Measurements from ENCODE around the gene UNC45A.
"Not testable (repeated sequence)": the region's sequence is repeated elsewhere in the genome, so short reads cannot be mapped to it uniquely, and the experiment has no call there.

UNC45A gene, protein sequence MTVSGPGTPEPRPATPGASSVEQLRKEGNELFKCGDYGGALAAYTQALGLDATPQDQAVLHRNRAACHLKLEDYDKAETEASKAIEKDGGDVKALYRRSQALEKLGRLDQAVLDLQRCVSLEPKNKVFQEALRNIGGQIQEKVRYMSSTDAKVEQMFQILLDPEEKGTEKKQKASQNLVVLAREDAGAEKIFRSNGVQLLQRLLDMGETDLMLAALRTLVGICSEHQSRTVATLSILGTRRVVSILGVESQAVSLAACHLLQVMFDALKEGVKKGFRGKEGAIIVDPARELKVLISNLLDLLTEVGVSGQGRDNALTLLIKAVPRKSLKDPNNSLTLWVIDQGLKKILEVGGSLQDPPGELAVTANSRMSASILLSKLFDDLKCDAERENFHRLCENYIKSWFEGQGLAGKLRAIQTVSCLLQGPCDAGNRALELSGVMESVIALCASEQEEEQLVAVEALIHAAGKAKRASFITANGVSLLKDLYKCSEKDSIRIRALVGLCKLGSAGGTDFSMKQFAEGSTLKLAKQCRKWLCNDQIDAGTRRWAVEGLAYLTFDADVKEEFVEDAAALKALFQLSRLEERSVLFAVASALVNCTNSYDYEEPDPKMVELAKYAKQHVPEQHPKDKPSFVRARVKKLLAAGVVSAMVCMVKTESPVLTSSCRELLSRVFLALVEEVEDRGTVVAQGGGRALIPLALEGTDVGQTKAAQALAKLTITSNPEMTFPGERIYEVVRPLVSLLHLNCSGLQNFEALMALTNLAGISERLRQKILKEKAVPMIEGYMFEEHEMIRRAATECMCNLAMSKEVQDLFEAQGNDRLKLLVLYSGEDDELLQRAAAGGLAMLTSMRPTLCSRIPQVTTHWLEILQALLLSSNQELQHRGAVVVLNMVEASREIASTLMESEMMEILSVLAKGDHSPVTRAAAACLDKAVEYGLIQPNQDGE

DNA sequence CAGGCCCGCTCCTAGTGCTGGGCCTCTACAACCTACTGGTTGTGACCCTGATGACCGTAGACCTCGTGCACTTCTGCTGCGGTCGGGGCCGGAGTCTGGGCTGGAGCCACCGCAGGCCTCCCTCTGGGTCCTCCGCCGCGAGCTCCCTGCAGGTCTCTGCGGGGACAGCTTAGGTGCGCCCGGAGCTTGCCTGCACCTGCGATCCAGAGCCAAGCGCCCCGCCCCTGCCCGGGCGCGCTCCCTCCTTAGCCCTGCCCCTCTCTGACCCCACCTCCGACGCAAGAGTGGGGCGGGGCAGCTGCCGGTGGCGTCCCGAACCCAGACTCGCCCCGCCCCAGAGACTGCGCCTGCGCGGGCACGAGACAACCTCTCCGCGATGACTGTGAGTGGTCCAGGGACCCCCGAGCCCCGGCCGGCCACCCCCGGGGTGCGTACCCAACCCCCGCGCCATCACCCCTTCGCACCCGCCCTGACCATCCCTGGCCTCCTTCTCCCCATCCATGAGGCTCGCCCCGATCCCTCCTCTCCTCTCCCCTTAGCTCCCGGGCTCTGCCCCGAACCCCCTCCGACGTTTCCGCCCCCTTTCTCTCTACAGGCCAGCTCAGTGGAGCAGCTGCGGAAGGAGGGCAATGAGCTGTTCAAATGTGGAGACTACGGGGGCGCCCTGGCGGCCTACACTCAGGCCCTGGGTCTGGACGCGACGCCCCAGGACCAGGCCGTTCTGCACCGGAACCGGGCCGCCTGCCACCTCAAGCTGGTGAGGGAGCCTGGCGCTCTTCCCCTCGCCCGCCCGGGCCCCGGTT lies at the start of gene UNC45A:
Gene UNC45A (plus strand): TSS at position 337 of the 803 bp plus-strand sequence. CDS start 40 bp downstream, at position 377.
- DNase-seq (ENCODE audit: low read depth in 2 of 2): peak; percentile 90

DNA sequence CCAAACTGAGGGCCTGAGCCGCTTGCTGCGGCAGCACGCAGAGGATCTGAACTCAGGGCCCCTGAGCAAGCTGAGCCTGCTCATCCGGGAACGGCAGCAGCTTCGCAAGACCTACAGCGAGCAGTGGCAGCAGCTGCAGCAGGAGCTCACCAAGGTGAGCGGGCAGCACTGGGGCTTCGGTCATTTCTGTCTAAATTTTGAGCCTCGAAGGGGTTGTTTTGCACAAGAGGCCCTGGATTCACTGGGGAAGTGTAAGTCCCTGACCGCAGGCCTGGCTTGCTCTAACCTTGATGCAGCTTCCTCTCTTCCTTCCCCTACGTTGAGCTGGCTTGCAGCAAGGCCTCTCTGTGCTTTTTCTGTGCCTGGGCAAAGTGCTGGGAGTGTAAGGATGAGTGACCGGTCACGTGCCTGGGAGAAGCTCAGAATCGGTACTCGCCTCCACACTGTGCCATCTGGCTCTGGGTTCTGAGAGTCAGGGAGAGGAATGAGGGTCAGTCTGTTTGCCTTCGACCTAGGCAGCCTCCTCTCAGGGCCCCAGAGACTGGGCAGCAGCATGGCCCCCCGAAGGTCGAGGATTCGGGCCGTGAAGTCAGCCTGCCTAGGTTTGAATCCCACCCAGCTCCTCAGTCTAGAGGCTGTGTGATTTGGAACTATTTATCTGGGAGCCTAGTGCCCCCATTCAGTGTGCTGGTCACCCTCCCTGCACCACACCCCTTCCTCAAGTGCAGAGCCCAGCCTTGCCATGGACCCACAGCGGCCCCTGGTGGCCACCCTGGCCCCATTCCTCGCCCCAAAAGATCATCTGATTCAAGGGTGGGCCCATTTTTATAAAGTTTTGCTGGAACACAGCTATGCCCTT lies 49.4 kb upstream of the UNC45A start:
- peak; percentile 52 to 57 for DNase-seq (ENCODE audit: low read depth in 2 of 2)

DNA sequence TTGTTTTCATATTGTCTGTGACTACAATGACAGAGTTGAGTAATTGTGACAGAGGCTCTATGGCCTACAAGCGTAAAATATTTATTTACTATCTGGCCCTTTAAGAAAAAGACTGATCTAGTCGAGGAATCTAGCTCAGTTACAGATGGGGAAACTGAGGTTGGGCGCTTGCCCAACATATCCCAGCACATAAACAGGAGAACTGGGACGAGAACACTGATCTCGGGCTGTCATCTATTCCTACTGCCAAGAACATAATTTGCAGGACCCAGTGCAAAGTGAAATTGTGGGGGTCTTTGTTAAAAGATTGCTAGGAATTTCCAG lies 48.8 kb upstream of the UNC45A start:
- no peak for DNase-seq (ENCODE audit: low read depth in 2 of 2)

DNA sequence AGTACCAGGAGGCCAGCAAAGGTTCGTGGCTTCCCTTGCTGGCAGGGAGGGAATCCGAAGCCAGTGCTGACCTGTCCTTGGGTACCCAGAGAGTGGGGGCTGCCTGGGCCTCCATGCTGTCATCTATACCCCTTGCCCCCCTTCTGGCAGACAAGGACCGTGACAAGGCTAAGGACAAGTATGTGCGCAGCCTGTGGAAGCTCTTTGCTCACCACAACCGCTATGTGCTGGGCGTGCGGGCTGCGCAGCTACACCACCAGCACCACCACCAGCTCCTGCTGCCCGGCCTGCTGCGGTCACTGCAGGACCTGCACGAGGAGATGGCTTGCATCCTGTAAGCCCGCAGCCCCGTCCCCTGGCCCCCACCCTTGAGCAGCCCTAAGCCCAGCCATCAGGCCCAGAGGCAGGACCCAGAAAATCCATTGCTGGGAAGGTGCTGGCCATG lies 48.0 kb upstream of the UNC45A start:
- DNase-seq (ENCODE audit: low read depth in 2 of 2): no peak

DNA sequence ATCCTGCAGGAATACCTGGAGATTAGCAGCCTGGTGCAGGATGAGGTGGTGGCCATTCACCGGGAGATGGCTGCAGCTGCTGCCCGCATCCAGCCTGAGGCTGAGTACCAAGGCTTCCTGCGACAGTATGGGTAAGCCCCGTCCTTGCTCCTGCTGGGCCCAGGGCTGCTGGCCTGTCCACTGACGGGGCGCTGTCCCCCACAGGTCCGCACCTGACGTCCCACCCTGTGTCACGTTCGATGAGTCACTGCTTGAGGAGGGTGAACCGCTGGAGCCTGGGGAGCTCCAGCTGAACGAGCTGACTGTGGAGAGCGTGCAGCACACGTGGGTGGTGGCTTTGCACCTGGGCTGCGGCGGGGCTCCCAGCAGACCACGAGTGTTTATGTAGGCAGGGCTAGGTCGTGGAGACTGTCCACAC lies 45.8 kb upstream of the UNC45A start:
- DNase-seq (ENCODE audit: low read depth in 2 of 2): no peak

DNA sequence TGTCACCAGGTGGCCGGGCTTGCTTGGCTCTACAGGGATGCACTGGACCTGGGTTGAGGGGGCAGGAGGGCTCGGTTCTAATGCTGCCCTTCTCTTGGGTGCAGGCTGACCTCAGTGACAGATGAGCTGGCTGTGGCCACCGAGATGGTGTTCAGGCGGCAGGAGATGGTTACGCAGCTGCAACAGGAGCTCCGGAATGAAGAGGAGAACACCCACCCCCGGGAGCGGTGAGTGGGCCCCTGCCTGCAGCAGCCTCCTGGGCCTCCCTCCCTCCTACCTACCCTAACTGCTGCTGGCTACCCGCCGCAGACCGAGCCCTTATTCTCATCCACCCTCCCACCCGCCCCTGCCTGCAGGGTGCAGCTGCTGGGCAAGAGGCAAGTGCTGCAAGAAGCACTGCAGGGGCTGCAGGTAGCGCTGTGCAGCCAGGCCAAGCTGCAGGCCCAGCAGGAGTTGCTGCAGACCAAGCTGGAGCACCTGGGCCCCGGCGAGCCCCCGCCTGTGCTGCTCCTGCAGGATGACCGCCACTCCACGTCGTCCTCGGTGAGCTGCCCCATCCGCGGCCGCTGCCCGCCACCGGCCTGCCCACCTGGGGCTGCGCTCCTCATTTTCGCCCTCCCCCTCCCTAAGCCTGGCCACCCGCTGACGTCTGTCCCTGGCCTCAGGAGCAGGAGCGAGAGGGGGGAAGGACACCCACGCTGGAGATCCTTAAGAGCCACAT lies 45.2 kb upstream of the UNC45A start:
- no peak for DNase-seq (ENCODE audit: low read depth in 2 of 2)

DNA sequence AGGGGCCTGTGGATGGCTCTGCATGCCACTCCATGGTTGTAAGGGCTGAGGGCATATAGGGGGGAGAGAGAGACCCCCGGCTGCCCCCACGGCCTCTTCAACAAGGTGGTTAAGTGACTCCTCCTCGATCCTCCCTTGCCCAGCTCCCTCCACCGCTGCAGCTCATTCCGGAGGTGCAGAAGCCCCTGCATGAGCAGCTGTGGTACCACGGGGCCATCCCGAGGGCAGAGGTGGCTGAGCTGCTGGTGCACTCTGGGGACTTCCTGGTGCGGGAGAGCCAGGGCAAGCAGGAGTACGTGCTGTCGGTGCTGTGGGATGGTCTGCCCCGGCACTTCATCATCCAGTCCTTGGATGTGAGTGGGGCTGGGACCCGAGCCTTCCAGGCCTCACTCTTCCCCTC lies 44.2 kb upstream of the UNC45A start:
- DNase-seq (ENCODE audit: low read depth in 2 of 2): no peak

DNA sequence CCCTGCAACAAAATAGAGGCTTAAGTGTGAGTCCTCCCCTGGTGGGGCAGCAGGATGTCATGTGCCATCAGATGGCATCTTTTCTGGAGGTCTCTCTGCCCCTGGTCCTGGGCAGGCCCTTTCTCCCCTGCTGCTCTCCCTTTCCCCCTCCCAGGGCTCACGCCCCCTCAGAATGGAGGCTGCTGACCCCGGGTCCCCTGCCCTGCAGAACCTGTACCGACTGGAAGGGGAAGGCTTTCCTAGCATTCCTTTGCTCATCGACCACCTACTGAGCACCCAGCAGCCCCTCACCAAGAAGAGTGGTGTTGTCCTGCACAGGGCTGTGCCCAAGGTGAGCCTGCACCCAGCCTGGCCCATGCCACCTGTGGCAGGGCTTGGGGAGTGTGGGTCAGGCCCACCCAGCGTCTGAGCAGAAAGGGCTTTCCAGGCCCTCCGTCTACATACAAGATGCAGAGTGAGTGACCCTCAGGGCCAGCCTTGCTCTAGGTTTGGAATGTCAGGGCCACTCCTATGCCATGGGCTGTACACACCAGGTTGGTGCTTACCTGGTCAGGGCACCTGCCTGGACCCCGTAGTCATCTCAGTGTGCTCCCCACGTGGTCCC lies 43.6 kb upstream of the UNC45A start:
- DNase-seq (ENCODE audit: low read depth in 2 of 2): no peak

DNA sequence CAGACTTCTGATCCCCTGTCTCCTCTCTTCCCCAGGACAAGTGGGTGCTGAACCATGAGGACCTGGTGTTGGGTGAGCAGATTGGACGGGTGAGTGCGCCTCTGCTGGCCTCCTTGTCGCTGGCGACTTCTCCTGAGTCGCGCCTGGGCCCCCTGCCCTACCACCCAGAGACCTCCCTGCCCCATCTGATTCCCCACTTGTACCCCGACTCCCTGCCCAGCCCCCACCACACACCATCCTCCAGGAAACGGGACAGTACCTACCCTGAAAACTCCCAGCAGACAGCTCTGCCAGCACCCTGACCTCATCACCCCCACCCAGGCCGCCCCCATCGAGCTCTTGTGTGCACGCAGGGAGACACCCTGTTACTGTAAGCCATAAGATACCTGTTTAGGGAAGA lies 43.1 kb upstream of the UNC45A start:
- no peak for DNase-seq (ENCODE audit: low read depth in 2 of 2)

DNA sequence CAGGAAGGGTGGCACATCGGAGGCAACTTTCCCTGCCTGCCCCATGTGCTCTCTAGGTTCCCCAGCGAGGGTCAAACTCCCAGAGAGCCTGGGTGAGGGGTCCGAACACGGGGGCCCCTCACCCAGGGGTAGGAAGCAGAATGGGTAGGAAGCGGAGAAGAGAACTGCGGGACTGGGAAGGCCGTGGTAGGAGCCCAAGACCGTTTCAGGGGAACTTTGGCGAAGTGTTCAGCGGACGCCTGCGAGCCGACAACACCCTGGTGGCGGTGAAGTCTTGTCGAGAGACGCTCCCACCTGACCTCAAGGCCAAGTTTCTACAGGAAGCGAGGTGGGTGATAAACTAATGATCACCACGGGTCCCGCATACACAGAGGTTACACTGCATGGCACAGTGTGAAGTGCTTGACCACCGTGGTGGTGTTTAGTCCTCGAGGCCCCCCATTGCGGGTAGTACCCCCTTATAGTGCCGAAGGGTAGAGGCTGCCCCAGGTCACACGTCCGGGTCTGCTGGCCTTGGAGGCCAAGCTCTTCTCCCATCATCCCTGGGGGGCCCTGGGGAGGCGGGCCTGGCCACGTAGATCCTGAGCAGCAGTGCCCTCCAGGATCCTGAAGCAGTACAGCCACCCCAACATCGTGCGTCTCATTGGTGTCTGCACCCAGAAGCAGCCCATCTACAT lies 42.4 kb upstream of the UNC45A start:
- DNase-seq (ENCODE audit: low read depth in 2 of 2): no peak

DNA sequence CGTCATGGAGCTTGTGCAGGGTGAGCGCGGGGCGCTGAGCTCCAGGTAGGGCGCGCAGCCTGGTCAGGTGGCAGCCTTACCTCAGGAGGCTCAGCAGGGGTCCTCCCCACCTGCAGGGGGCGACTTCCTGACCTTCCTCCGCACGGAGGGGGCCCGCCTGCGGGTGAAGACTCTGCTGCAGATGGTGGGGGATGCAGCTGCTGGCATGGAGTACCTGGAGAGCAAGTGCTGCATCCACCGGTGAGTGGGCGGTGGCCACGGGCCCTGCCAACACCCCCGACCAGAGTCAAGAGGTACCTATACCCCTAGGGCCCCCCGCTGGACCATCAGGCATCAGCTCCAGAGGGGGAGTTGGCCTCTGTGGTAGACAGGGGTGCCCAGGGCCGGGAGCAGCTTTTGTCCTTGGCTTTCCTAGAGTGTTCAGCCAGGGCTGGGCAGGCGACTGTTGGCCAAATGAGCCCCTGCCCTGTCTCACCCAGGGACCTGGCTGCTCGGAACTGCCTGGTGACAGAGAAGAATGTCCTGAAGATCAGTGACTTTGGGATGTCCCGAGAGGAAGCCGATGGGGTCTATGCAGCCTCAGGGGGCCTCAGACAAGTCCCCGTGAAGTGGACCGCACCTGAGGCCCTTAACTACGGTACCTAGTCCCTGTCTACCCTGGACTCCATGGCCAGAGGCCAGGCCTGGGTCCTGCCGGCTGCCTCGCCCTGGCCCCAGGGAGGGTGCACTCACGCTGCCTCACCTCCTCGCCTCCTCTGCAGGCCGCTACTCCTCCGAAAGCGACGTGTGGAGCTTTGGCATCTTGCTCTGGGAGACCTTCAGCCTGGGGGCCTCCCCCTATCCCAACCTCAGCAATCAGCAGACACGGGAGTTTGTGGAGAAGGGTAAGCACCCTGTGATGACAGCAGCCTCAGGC lies 41.7 kb upstream of the UNC45A start:
- no peak for DNase-seq (ENCODE audit: low read depth in 2 of 2)

DNA sequence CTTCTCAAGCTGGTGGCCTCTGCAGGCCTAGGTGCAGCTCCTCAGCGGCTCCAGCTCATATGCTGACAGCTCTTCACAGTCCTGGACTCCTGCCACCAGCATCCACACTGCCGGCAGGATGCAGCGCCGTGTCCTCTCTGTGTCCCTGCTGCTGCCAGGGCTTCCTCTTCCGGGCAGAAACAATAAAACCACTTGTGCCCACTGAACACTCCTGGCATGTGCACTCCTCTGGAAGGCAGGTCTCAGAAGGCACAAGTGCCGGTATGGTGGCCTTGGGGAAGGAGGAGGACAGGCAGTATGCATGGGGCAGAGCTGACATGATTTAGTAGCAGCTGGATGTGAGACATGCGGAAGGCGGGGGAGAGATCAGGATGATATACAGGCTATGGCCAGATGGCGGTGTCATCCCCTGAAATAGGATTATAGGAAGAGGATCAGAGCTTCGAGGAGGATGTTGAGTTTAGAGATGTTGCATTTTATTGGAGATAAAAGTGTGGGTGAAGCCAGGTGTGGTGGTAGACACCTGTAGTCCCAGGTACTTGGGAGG lies 39.4 kb upstream of the UNC45A start:
- no peak for DNase-seq (ENCODE audit: low read depth in 2 of 2)

DNA sequence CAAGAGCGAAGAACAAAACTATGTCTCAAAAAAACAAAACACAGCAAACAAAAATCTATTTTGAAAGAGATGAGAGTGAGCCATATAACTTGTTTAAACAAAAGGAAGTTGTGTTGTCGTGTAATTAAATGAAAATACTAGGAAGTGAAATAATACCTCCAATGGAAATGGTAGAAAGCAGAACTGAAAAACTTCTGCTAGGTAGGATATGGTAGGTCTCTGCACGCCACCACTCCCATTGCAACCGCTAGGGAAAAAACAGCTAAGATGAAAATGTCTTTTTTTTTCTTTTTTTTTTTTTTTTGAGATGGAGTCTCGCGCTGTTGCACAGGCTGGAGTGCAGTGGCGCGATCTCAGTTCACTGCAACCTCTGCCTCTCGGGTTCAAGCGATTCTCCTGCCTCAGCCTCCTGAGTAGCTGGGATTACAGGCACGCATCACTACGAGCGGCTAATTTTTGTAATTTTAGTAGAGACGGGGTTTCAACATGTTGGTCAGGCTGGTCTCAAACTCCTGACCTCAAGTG lies 37.9 kb upstream of the UNC45A start:
- DNase-seq (ENCODE audit: low read depth in 2 of 2): not testable (repeated sequence)

DNA sequence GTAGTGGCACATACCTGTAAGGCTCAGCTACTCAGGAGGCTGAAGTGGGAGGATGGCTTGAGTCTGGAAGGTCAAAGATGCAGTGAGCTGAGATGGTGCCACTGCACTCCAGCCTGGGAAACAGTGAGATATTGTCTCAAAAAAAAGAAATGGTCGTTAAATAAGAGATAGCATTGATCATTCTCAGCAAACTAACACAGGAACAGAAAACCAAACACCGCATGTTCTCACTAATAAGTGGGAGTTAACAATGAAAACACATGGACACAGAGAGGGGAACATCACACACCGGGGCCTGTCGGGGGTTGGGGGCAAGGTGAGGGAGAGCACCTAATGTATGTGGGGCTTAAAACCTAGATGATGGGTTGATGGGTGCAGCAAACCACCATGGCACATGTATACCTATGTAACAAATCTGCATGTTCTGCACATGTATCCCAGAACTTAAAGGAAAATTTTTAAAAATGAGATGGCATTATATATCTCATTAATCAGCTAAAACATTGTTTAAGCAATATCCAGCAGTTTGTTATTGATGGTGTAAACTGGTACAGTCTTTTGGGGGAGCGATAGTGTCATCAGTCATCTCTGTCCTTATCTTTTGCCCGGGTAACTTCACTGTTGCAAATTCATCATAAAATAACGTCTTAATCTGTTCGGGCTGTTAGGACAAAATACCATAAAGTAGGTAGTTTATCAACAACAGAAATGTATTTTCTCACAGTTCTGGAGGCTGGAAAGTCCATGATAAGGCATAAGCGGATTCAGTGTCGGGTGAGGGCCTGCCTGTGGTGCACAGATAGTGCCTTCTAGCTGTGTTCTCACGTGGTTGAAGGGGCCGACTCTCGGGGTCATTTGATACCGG lies 33.7 kb upstream of the UNC45A start:
- no peak for DNase-seq (ENCODE audit: low read depth in 2 of 2)

DNA sequence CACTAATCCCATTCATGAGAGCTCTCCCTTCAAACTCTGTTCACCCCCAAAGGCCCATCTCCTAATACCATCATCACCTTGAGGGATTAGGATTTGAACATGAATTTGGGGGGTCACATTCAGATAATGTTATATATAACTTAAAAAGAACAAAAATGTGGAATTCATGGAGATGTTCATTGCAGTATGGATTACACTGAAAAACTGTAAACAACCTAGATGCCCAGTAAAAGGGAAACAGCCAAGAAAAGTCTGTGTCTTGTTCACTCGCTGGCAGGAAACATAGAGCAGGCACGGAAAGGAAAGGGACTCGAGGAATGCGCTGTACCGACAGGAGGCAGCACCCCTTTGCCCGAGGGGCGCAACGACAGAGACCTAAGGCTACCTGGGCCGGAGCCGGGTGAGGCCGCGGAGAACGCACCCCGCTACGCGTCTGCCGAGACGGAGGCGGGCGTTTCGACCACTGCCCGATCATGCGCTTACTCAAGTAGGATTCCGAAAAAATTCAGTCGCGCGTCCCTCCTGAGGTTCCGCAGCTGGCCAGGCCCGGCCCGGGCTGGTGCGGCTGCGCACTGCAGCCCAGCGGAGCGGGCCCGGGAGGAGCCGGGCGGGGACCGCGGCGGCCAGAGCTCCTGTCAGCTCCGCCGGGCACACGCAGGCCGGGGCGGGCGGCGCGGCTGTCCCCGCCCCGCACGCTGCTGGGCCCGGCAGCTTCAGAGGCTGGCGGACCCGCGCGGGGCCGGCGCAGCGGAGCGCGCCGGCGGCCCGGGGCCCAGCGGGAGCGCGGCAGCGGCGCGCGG lies 32.8 kb upstream of the UNC45A start:
- DNase-seq (ENCODE audit: low read depth in 2 of 2): peak; percentile 46 to 58

Measured in stimulated activated CD8-positive, alpha-beta memory T cell treated with anti-CD3 and anti-CD28 coated beads, Interleukin-15, amount 100 ng/mL, for 4 hours (primary cell).